GM12865 (cell line): ENCODE results near the gene CLEC3B.
"Not testable (repeated sequence)": the region's sequence is repeated elsewhere in the genome, so short reads cannot be mapped to it uniquely, and the experiment has no call there.

Source experiments
- DNase-seq: peaks from one replicate; pipeline ENCODE4 v3.0.0; 2010; ENCODE audit warnings: low read depth
- H3K4me3 ChIP-seq: 2 replicates; pipeline ENCODE4 v1.5.1; 2011; ENCODE audit warnings: mild to moderate bottlenecking, low read depth, low read length, control low read depth
- TF ChIP-seq, protein P1 (sequence below): IDR thresholded peaks from 2 replicates; pipeline ENCODE4 v1.5.1; 2011; ENCODE audit warnings: low read length, control low read depth, low read depth, inconsistent platforms; ENCODE audit not compliant: insufficient read depth; ENCODE audit errors: missing control alignments

CLEC3B gene

DNA sequence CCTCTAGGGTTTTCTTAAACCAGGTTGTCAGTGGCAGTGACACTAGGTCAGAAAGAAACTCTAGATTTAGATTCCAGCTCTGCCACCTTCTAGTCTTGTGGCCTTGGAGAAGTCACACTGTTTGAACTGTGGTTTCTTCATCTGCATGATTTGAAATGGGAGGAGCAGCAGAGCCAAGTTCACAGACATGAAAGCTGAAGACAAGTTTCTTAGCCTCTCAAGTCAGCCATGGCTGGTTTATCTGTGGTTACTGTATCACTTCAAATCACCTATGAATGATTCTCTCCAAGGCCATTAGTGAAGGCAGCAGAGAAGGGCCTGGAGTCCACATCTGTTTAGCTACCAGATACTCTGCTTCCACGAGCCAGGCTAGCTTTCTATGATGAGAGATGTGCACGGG lies 15.6 kb downstream of the CLEC3B start:
- TF ChIP-seq, protein P1, sequence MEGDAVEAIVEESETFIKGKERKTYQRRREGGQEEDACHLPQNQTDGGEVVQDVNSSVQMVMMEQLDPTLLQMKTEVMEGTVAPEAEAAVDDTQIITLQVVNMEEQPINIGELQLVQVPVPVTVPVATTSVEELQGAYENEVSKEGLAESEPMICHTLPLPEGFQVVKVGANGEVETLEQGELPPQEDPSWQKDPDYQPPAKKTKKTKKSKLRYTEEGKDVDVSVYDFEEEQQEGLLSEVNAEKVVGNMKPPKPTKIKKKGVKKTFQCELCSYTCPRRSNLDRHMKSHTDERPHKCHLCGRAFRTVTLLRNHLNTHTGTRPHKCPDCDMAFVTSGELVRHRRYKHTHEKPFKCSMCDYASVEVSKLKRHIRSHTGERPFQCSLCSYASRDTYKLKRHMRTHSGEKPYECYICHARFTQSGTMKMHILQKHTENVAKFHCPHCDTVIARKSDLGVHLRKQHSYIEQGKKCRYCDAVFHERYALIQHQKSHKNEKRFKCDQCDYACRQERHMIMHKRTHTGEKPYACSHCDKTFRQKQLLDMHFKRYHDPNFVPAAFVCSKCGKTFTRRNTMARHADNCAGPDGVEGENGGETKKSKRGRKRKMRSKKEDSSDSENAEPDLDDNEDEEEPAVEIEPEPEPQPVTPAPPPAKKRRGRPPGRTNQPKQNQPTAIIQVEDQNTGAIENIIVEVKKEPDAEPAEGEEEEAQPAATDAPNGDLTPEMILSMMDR = no peak
- no peak overlapping the region for H3K4me3 ChIP-seq
- DNase-seq = peak; percentile 29

DNA sequence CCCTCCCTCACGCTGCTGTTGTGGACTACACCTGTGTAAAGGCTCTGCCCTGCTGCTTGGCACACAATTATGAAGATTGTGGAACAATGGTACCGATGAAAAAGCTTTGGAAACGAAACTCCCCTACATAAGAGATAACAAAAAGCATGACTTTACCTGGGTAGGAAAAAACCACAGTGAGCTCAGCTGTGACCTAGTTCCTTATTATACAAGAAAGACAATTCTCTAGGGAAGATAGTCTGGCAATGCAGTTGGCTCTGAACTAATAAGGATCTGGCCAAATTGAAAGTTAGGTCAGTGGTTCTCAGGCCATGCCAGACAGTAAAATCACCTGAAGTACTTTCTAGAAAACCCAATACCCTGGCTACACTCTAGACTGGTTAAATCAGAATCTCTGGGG lies 16.1 kb downstream of the CLEC3B start:
- TF ChIP-seq, protein P1 = no peak
- no peak overlapping the region for H3K4me3 ChIP-seq
- peak; percentile 21 for DNase-seq

DNA sequence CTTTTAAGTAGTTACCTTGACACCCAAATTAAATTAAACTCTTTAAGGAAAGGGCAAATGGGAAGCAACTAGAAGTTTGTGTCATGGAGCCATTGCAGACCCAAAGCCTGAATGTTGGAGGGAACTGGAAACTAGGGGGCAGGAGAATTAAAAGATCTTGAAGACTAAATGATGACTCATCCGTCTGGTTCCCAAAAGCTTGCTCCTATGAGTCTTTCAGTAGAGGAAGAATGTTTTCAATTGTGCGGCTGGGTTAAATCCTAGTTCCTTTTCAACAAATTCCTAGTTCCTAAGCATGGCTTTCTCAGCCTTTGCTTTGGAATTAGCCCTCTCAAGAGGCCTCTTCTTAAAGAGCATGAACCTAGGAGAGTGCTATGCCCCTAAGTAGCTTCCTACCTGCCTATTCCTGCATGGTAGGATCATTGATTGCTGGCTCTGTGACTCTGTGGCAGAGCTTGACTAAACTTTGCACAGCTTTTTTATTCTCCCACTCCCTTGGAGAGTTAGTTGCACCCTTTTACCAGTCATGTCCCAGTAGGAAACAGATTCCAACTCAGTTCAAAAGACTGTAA lies 17.7 kb downstream of the CLEC3B start:
- H3K4me3 ChIP-seq = no peak overlapping the region
- TF ChIP-seq, protein P1 = no peak
- DNase-seq = no peak

DNA sequence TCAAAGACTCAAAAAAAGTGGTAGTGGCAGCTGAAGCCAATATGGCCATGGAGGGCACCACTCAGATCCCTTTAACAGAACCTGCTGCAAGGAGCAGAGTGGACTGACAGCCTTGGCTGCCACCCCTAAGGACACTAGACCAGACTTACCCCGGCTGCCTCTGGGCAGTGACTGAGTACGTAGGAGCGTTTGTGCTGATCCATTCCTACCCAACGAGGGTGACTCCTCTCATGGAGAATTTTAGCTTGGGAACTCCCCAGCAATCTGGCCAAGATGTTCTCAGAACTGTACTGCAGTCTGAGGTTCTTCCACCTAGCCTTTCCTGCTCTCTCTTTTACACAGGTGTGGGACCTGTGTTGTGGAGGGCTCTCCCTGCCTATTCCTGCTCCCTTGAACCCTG lies 22.1 kb downstream of the CLEC3B start:
- no peak overlapping the region for H3K4me3 ChIP-seq
- TF ChIP-seq, protein P1 = no peak
- no peak for DNase-seq

DNA sequence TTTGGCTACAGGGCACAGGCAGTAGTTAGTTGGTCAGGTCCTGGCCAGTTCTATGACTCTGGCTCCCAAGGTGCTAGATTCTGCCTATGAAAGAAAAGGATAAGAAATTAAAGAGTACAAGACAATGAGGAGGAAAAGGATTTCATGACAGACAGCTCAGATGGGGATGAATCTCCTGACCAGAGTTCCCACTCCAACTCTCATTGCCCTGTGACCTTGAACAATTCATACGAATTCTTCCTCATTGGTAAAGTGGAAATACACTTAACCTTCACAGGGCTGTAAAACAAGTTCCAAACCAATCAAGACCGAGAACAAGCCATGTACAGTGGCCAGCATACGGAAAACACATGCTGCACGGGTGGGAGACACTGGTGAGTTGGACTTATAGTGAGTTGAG lies 23.7 kb downstream of the CLEC3B start:
- TF ChIP-seq, protein P1 = no peak
- H3K4me3 ChIP-seq = no peak overlapping the region
- DNase-seq = no peak

DNA sequence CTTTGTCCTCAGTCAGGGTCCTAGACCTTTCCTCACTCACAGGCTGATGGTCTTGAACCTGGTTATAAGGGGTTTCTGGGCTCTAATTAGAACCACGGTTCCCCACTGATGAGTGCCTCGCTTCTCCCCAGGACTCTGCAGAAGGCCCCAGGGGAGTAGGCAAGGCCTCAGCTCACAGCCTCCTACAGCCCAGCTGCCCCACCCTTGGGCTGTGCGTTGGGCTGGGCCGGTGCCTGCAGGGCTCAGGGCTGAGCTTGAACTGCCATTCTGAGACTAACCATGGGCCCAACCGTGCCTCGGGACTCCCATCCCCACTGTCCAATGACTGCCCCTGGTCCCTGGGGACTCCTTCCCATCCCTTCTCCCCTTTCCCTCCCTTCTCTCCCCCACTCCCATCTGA lies 25.6 kb downstream of the CLEC3B start:
- no peak overlapping the region for H3K4me3 ChIP-seq
- TF ChIP-seq, protein P1 = no peak
- DNase-seq = no peak

DNA sequence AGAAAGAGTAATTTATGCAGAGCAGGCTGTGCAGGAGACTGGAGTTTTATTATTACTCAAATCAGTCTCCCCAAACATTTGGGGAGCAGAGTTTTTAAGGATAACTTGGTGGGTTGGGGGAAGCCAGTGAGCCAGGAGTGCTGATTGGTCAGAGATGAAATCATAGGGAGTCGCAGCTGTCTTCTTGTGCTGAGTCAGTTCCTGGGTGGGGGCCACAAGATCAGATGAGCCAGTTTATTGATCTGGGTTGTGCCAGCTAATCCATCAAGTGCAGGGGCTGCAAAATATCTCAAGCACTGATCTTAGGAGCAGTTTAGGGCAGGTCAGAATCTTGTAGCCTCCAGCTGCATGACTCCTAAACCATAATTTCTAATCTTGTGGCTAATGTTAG lies 27.7 kb downstream of the CLEC3B start:
- H3K4me3 ChIP-seq, DNase-seq: not testable (repeated sequence)
